ENCODE measurements around the gene C9orf78. TPM values are rescaled to one million over a fixed set of nuclear protein-coding genes. Genes with fewer than 3 reads are reported as not detected.

The C9orf78 gene
- total RNA-seq, 1 donor from 2014 or later = 30.8 TPM

DNA sequence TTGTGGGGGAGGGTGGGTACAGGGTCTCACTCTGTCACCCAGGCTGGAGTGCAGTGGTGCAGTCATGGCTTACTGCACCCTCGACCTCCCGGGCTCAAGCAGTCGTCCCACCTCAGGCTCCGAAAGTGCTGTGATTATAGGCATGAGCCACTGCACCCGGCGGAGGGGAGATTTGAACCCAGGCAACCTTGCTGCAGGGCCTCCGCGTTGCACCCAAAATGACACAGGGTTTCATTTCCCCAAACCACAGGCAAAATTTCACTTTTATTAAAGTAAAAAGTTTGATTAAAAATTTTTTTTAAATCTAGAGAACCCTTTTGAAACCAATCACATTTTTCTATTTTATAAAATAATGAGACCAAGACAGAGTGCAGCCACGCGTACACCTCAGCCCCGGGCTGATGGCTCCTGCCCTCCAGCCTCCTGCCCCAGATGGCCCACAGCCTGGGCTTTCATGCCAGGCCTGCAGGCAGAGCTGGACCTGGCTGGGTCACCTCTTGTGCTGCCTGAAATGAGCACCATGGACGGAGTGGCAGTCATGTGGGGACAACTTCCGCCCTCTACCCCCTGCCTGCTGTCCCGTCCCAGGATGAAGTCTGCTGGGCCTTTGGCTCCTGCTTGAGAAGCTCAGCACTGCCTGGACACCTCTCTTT, 30.7 kb upstream of the C9orf78 start:
- H3K36me3 Mint-ChIP-seq (ENCODE audit: insufficient read depth) = peaks cover 14% of the 10 kb centered on the region
- TF ChIP-seq, protein P1, sequence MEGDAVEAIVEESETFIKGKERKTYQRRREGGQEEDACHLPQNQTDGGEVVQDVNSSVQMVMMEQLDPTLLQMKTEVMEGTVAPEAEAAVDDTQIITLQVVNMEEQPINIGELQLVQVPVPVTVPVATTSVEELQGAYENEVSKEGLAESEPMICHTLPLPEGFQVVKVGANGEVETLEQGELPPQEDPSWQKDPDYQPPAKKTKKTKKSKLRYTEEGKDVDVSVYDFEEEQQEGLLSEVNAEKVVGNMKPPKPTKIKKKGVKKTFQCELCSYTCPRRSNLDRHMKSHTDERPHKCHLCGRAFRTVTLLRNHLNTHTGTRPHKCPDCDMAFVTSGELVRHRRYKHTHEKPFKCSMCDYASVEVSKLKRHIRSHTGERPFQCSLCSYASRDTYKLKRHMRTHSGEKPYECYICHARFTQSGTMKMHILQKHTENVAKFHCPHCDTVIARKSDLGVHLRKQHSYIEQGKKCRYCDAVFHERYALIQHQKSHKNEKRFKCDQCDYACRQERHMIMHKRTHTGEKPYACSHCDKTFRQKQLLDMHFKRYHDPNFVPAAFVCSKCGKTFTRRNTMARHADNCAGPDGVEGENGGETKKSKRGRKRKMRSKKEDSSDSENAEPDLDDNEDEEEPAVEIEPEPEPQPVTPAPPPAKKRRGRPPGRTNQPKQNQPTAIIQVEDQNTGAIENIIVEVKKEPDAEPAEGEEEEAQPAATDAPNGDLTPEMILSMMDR (IDR thresholded peaks at IDR 0.05; ENCODE audit: unreplicated experiment) = no peak
- H3K27me3 Mint-ChIP-seq = no peaks in the 10 kb centered on the region
- H3K9me3 Mint-ChIP-seq (ENCODE audit: low read depth) = no peaks in the 10 kb centered on the region
- no peak for DNase-seq (ENCODE audit: low spot score, unreplicated experiment)
- H3K4me1 Mint-ChIP-seq (ENCODE audit: low read depth) = no peaks in the 10 kb centered on the region
- H3K4me3 Mint-ChIP-seq (ENCODE audit: low read depth) = no peak overlapping the region
- H3K27ac Mint-ChIP-seq = no peak overlapping the region

DNA sequence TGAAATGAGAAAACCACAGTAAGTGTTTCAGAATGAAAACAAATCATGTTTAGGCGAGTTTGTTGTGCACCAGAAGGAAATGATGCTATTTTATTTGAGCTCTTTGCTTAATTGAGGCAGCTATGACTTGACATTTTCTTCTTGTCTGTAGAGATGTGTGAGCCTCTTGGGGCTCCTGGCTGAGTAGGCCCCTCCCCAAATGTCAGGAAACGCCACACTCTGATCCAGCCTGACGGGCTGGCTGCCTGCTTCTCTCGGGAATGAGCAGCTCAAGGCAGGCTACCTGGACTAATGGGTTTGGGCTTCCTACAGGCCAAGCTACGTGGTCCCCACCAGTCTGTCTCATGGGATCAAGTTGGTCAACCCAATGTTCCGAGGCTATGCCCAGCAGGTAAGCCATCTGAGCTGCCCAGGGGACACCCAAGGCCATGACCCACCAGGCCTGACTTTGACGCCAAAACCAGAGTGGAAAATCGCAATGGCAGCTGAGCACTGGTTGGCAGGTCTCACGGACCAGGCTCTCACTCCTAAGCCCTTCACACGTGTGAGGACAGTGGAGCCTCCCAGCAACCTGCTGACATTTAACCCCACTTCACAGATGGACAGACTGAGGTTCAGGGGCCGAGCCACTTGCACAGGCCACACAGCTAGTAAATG, 30.0 kb upstream of the C9orf78 start:
- Mint-ChIP-seq H3K4me1 (ENCODE audit: low read depth) (no peaks in the 10 kb centered on the region), H3K9me3 (ENCODE audit: low read depth) (no peaks in the 10 kb centered on the region), H3K27ac (no peak overlapping the region), H3K4me3 (ENCODE audit: low read depth) (no peak overlapping the region), H3K27me3 (no peaks in the 10 kb centered on the region), H3K36me3 (ENCODE audit: insufficient read depth) (peaks cover 12% of the 10 kb centered on the region)
- TF ChIP-seq, protein P1 (IDR thresholded peaks at IDR 0.05; ENCODE audit: unreplicated experiment) = no peak
- no peak for DNase-seq (ENCODE audit: low spot score, unreplicated experiment)

DNA sequence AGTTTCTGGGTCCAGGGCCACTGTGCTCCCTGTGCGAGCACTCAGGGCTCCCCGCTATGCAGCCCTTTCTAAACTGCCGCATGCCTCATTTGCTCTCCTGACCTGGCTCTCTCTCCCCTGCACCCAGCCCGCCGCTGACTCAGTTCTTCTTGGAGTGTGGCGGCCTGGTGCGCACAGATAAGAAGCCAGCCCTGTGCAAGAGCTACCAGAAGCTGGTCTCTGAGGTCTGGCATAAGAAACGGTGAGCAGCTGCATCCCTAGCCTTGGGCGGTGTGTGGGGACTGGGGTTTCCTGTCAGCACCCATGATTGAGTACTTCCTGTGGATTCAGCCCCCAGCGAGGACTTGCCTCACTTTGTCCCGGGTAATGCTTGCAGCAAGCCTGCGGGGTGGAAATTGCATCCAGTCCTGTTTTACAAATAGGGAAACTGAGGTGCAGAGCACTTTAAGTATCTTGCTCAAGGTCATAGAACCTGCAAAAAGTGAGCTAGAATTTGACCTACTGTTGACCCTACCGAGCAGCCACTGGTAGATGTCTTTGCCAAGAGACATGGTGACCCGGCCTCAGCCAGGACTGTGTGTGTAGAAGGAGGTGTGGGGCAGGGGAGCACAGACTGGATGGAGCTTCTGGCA, 28.1 kb upstream of the C9orf78 start:
- no peak for DNase-seq (ENCODE audit: low spot score, unreplicated experiment)
- no peak overlapping the region for H3K27ac Mint-ChIP-seq
- H3K9me3 Mint-ChIP-seq (ENCODE audit: low read depth) = no peaks in the 10 kb centered on the region
- H3K4me1 Mint-ChIP-seq (ENCODE audit: low read depth) = no peaks in the 10 kb centered on the region
- peaks cover 12% of the 10 kb centered on the region for H3K36me3 Mint-ChIP-seq (ENCODE audit: insufficient read depth)
- no peaks in the 10 kb centered on the region for H3K27me3 Mint-ChIP-seq
- H3K4me3 Mint-ChIP-seq (ENCODE audit: low read depth) = no peak overlapping the region
- TF ChIP-seq, protein P1 (IDR thresholded peaks at IDR 0.05; ENCODE audit: unreplicated experiment) = no peak

DNA sequence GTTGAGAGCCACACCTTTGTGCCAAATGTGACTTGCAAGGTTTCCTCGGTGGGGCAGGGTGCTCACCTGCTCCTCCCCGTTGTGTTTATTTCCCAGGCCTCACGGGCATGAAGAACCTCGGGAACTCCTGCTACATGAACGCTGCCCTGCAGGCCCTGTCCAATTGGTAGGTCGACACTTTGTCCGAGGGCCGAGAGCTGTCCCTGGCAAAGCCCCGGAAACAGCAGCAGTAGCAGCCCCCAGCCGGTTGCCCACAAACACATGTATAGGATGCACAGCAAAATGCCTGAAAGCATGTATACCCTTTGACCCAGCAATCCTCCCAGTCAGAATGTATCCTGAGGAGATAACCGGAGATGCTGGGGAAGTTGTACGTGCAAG, 26.4 kb upstream of the C9orf78 start:
- H3K36me3 Mint-ChIP-seq (ENCODE audit: insufficient read depth) = peaks cover 15% of the 10 kb centered on the region
- H3K4me3 Mint-ChIP-seq (ENCODE audit: low read depth) = no peak overlapping the region
- H3K27ac Mint-ChIP-seq = no peak overlapping the region
- H3K27me3 Mint-ChIP-seq = no peaks in the 10 kb centered on the region
- no peaks in the 10 kb centered on the region for H3K4me1 Mint-ChIP-seq (ENCODE audit: low read depth)
- DNase-seq (ENCODE audit: low spot score, unreplicated experiment) = no peak
- TF ChIP-seq, protein P1 (IDR thresholded peaks at IDR 0.05; ENCODE audit: unreplicated experiment) = no peak
- no peaks in the 10 kb centered on the region for H3K9me3 Mint-ChIP-seq (ENCODE audit: low read depth)

DNA sequence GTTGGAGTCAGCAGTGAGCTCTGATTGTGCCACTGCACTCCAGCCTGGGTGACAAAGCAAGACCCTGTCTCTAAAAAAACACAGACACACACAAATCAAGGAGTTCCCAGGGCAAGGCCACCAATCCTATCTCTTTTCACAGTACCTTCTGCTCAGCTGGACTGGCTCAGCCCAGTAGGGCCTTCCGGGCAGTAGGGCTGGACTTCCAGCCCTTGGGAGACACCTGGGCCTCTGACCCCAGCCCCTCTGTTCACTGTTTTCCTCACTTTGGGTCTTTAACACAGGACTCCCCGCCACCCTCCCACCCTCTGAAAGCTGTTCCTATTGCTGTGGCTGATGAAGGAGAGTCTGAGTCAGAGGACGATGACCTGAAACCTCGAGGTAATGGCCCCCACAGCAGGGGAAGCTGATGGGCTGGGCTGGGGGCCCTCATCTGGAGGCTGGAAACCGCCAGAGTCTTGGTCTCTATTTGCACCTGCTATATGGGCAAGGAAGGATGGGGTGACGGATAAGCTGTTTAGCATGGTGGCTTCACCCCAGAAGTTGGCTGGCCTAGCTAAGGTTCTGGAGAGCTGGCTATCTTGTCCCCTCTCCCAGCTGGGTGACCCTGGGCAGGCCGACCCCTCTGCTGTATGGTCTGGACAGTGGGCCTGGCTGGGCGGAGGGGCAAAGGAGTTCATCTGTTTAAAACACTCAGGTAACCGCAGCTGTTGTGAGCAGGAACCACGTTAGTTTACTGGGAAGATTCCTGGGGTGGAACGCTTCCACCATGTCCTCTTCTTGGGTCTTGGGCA, 25.8 kb upstream of the C9orf78 start:
- peaks cover 13% of the 10 kb centered on the region for H3K36me3 Mint-ChIP-seq (ENCODE audit: insufficient read depth)
- no peak overlapping the region for H3K27ac Mint-ChIP-seq
- H3K4me1 Mint-ChIP-seq (ENCODE audit: low read depth) = no peaks in the 10 kb centered on the region

More for the DNA sequence above, 25.8 kb upstream of the C9orf78 start:
- DNase-seq (ENCODE audit: low spot score, unreplicated experiment) = no peak
- H3K4me3 Mint-ChIP-seq (ENCODE audit: low read depth) = no peak overlapping the region
- H3K27me3 Mint-ChIP-seq = no peaks in the 10 kb centered on the region
- no peaks in the 10 kb centered on the region for H3K9me3 Mint-ChIP-seq (ENCODE audit: low read depth)
- TF ChIP-seq, protein P1 (IDR thresholded peaks at IDR 0.05; ENCODE audit: unreplicated experiment) = no peak

All from progenitor cell of endocrine pancreas (in vitro differentiated cells).